Mesodermal cell (in vitro differentiated cells): Measurements from ENCODE around the gene GLI1.
"Not testable (repeated sequence)": the region's sequence is repeated elsewhere in the genome, so short reads cannot be mapped to it uniquely, and the experiment has no call there.

Experiments
- H3K27ac ChIP-seq: 2 replicates; pipeline ENCODE4 v1.7.0; 2013; ENCODE audit warnings: mild to moderate bottlenecking, low read depth, low read length, moderate library complexity; ENCODE audit not compliant: severe bottlenecking
- H3K36me3 ChIP-seq: 2 replicates; pipeline ENCODE4 v1.7.1; 2013; ENCODE audit warnings: mild to moderate bottlenecking, low read length, moderate library complexity; ENCODE audit not compliant: control insufficient read depth, insufficient read depth
- H3K4me1 ChIP-seq: one replicate; pipeline ENCODE4 v1.7.1; 2013; ENCODE audit warnings: mild to moderate bottlenecking, low read length; ENCODE audit not compliant: insufficient read depth, control insufficient read depth, poor library complexity, severe bottlenecking
- H3K4me3 ChIP-seq: 2 replicates; pipeline ENCODE4 v1.7.0; 2013; ENCODE audit warnings: low read length, control low read depth, mild to moderate bottlenecking; ENCODE audit not compliant: insufficient read depth, poor library complexity, severe bottlenecking; ENCODE audit errors: extremely low read depth
- H3K9me3 ChIP-seq: 2 replicates; pipeline ENCODE4 v1.7.1; 2013; ENCODE audit warnings: mild to moderate bottlenecking, low read length, moderate library complexity; ENCODE audit not compliant: control insufficient read depth
- WGBS, 2 experiments: methylation state at CpG; one replicate each; pipeline ENCODE4 v1.1.5; 2013; ENCODE audit warnings: missing lambda C conversion rate in 2 of 2; ENCODE audit not compliant: insufficient coverage in 2 of 2; 5-methylcytosine and 5-hydroxymethylcytosine counted together

The GLI1 gene

DNA sequence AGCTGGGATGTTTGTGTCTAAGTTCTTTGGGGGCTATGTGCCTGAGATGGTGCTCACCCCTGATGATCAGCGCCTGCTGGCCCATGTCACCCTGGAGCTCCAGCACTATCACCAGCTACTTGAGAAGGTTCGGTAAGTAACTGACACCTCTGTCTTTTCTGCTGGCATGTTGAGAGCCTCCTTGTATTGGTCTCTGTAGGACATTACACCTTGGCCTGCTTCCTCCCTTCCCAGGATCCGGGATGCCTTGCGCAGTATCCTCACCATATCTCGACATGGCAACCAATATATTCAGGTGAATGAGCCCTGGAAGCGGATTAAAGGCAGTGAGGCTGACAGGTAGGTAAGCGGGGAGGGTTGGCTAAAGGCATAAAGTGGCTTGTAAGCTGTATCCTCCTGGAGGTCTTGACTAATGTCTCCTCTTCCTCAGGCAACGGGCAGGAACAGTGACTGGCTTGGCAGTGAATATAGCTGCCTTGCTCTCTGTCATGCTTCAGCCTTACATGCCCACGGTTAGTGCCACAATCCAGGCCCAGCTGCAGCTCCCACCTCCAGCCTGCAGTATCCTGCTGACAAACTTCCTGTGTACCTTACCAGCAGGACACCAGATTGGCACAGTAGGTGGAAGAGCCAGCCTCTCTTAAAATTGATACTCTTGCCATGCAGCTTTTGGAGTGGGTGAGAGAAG is 55.3 kb downstream of the GLI1 start:
- 97 to 100% methylated on average over 4 to 5 of the region's 9 CpGs for WGBS, 2 experiments
- Histone ChIP-seq H3K4me3 (no peak overlapping the region), H3K9me3 (no peaks in the 10 kb centered on the region), H3K36me3 (peaks cover 95% of the 10 kb centered on the region), H3K4me1 (peaks cover 22% of the 10 kb centered on the region), H3K27ac (no peak overlapping the region)

DNA sequence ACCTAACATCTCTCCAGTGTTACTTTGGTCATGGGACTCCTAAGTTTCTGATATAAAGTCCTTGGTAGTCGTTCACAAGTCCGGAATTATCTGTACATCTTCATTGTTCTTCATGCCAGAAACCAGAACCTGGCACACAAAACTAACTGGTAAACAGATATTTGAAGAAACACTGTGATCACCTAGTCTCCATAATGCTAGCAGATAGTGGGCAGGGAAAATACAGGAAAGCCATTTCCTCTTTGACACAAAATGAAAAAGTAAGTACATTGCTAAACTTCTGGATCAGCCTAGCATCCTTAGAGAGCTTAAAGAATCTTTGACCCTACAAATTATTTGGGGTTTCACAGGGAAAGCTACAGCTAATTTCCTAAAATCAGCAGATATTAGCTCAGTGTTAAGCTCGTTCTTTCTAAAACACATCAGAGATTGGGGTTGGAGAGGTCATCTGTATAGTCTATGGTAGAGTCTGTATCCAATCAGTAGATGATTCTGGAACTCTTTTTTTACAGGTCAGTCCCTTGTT is 55.9 kb downstream of the GLI1 start:
- H3K4me3 ChIP-seq: no peak overlapping the region
- peaks cover 22% of the 10 kb centered on the region for H3K4me1 ChIP-seq
- peak overlapping the region; percentile 36 for H3K27ac ChIP-seq
- H3K9me3 ChIP-seq: no peaks in the 10 kb centered on the region
- peaks cover 91% of the 10 kb centered on the region for H3K36me3 ChIP-seq
- 94% methylated on average over 2 of the region's 3 CpGs; no CpG with 5 or more reads in 1 of the 2 experiments for WGBS, 2 experiments

DNA sequence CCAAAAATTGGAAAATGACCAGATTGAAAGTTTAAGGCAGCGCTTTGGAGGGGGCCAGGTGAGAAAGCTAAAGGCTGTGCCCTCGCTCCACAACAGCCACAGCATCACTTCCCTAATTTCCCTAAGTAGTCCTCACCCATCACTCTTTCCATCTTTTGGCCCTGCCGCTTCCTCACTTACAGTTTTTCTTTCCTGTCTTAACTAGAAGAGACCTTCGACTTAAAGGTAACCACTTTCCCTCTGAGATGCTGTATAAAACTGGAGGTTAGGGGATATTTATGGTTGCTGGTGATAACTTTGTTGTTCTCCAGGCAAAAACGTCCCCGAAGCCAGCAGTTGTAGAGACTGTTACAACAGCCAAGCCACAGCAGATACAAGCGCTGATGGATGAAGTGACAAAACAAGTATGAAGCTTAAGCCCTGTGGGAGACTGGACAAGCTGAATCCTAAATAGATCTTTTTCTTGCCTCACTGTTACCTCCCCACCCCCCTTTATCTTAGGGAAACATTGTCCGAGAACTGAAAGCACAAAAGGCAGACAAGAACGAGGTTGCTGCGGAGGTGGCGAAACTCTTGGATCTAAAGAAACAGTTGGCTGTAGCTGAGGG is 56.5 kb downstream of the GLI1 start:
- peaks cover 85% of the 10 kb centered on the region for H3K36me3 ChIP-seq
- H3K9me3 ChIP-seq: no peaks in the 10 kb centered on the region
- 97% methylated on average over 8 to 9 of the region's 11 CpGs for WGBS, 2 experiments
- no peak overlapping the region for H3K4me3 ChIP-seq
- H3K4me1 ChIP-seq: peaks cover 22% of the 10 kb centered on the region
- peak overlapping the region; percentile 36 for H3K27ac ChIP-seq

DNA sequence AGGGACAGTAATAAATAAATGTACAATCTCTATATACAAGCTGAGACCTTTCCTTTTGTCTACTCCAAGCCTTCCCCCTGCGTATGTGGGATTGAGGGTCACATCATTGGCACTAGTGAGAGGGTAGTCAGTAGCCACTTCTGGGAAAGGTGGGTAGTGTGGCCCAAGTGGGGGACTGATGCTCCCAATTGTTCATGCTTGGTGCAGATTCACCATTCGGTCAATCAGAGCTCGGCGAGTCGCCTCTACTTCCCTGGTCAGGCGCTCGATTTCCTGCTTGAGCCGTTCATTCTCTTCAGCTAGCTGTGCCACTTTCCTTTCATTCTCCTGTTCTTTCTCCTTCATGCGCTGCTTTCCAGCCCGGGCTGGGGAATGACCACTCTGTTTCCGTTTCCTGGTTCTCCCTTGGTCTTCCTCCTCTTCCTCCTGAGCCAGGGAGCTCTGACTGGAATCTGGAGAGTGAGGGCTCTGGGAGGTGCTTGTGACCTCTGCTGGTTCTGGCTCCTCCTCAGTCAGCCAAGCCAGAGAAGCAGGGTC is 57.1 kb downstream of the GLI1 start:
- Histone ChIP-seq H3K4me3 (no peak overlapping the region), H3K36me3 (peaks cover 79% of the 10 kb centered on the region)

DNA sequence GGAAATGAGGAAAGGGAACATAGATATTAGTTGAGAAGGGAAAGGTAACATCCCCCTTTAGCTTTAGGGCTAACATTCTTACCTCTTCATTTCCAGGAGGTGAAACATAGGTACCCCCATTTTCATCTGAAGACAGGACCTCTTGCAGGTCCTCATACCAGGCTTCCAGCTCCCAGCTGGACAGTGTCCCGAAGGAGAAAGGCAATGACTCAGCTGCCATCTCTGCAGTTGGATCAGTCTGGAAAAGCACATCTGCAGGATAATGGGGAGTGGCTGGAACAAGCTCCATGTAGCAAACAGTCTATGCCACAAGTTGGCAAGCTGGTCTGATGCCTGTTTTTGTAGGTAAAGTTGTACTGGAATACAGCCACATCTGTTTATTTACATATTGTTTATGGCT is 57.6 kb downstream of the GLI1 start:
- 91 to 100% methylated on average over 1 of the region's 1 CpG for WGBS, 2 experiments
- H3K27ac ChIP-seq: peak overlapping the region; percentile 71
- peaks cover 74% of the 10 kb centered on the region for H3K36me3 ChIP-seq

More for the DNA sequence above, 57.1 kb downstream of the GLI1 start:
- H3K4me1 ChIP-seq: peaks cover 28% of the 10 kb centered on the region
- 97 to 98% methylated on average over 8 to 9 of the region's 11 CpGs for WGBS, 2 experiments
- H3K9me3 ChIP-seq: no peaks in the 10 kb centered on the region
- H3K27ac ChIP-seq: peak overlapping the region; percentile 71

DNA sequence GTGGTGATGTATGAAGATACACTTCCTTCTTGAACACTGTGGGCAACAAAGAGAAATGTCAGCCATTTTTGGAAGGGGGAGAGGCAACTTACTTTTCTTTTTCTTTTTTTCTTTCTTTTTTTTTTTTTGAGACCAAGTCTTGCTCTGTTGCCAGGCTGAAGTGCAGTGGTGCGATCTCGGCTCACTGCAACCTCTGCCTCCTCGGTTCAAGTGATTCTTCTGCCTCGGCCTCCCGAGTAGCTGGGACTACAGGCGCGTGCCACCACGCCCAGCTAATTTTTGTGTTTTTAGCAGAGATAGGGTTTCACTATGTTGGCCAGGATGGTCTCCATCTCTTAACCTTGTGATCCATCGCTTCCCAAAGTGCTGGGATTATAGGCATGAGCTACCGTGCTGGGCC is 58.1 kb downstream of the GLI1 start:
- WGBS, 2 experiments: 84 to 90% methylated on average over 8 to 10 of the region's 10 CpGs
- Histone ChIP-seq H3K36me3 (peaks cover 68% of the 10 kb centered on the region), H3K27ac (peak overlapping the region; percentile 71), H3K4me1 (peaks cover 34% of the 10 kb centered on the region)
- H3K9me3 ChIP-seq, H3K4me3 ChIP-seq: not testable (repeated sequence)

More for the DNA sequence above, 57.6 kb downstream of the GLI1 start:
- Histone ChIP-seq H3K9me3 (no peaks in the 10 kb centered on the region), H3K4me3 (no peak overlapping the region), H3K4me1 (peaks cover 33% of the 10 kb centered on the region)

DNA sequence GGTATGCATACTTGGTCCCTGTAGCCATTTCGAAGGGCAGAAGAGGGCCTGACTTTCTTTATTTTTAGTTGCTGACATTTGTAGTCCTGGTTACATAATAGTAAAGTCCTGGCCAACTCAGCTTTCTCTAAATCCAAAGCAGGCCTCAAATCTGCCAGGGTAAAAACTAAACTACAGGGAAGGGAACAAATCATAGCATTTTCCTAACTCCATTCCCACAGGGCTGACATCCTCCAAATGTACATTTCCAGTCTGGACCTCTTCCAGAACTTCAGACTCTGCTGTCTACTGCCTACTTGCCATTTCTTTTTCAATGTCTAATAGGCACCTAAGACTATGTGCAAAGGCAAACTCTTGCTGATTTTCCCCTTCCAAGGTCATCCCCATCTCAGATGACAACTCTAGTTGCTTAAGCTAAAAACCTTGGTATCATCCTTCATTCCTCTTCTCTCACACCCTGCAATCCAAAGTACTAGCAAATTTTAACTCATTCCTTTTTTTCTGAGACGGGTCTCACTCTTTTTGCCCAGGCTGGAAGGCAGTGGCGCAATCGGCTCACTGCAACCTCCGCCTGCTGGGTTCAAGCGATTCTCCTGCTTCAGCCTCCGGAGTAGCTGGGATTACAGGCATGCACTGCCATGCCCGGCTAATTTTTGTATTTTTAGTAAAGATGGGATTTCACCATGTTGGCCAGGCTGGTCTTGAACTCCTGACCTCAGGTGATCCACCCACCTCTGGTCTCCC is 58.8 kb downstream of the GLI1 start:
- no peaks in the 10 kb centered on the region for H3K9me3 ChIP-seq
- H3K27ac ChIP-seq: no peak overlapping the region
- peaks cover 34% of the 10 kb centered on the region for H3K4me1 ChIP-seq
- peak overlapping the region; percentile 92 for H3K4me3 ChIP-seq
- peaks cover 62% of the 10 kb centered on the region for H3K36me3 ChIP-seq
- 96 to 99% methylated on average over 4 to 6 of the region's 8 CpGs for WGBS, 2 experiments

DNA sequence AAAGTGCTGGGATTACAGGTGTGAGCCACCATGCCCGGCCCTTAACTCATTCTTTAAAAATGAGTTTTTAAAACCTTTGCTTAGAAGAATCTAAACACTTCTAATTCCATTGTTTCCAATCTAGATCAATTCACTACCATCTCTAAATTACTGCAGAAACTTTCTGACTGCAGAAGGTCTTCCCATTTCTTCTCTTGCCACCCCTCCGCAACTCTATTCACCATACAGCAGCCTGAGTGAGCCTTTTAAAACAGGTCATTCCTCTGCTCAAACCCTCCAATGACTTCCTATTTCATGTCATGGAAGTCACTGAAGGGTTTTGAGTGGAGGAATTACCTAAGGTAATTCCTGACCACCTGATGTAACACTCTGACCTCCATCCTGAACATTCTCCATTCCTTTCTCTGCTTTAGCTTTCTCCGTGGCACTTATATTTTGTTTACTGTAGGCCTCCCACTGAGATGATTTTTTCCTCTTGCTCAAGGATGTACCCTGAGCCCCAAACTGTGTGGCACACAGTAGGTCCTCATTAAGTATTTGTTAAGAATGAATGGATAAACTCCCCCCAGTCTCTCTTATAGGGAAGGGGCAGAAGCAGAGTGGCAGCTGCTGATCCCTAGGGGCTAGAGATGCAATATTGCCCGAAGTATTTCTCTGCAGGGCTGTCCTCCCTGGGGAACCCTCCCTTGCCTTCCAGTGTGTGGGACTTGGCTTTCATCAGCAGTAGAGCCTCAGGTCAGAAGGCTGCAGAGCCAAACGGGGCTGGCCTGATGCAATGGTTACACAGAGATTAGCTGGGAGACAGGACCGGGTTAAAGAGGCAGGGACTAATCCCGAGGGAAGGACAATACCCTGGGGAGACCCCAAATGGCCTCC is 59.6 kb downstream of the GLI1 start:
- Histone ChIP-seq H3K4me3 (peak overlapping the region; percentile 92), H3K27ac (peak overlapping the region; percentile 97), H3K4me1 (peaks cover 41% of the 10 kb centered on the region), H3K9me3 (no peaks in the 10 kb centered on the region), H3K36me3 (peaks cover 58% of the 10 kb centered on the region)
- WGBS, 2 experiments: 40 to 45% methylated on average over 5 to 6 of the region's 7 CpGs

DNA sequence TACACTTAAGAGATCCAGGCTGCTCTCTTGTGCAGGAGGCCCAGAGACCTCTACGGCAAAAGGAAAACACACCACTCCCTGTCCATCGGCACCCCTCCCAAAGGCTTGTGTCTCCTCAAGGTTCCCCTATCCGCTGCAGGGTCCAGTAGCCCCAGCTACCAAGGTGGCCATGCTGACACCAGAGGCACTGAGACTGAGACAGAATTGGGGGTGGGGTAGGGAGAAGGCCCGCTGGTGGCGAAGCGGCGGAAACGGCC is 60.1 kb downstream of the GLI1 start:
- Histone ChIP-seq H3K9me3 (no peaks in the 10 kb centered on the region), H3K36me3 (peaks cover 58% of the 10 kb centered on the region), H3K4me1 (peaks cover 47% of the 10 kb centered on the region), H3K27ac (peak overlapping the region; percentile 97), H3K4me3 (peak overlapping the region; percentile 92)
- 1 to 3% methylated on average over 6 of the region's 8 CpGs for WGBS, 2 experiments
